ENCODE measurements around the gene NTM. TPM values are rescaled to one million over a fixed set of nuclear protein-coding genes. Genes with fewer than 3 reads are reported as not detected.

Gene NTM
- total RNA-seq, 4 donors from 2014 or later: 0.40 to 3.1 (median 2.1) TPM; not detected in 1

GRCh38 chr11:132300283-132300682 is 929.9 kb downstream of the NTM start:
- intact Hi-C loops (cut with DNase I; ENCODE audit: low total_unique reads) (no loop called here), in situ Hi-C loops (cut with MboI; ENCODE audit: low pct_ligation_motif_present in 1 of 4, low pct_unique_long_range_greater_than_20kb in 1 of 4, low sequenced_read_pairs in 3 of 4) (no loop called here)
- no peaks in the 10 kb centered on the region for H3K36me3 ChIP-seq
- DNase-seq: no peak
- TF ChIP-seq POLR2A (IDR thresholded peaks at IDR 0.05) (no peak), POLR2AphosphoS5 (IDR thresholded peaks at IDR 0.05) (no peak), CTCF (IDR thresholded peaks at IDR 0.05) (no peak), EP300 (IDR thresholded peaks at IDR 0.05; ENCODE audit: low read depth) (no peak)
- no peaks in the 10 kb centered on the region for H3K4me1 ChIP-seq
- no peak overlapping the region for H3K4me3 ChIP-seq
- WGBS, 2 donors (ENCODE audit: low coverage in 1 of 2): 55 to 58% methylated on average over 2 to 5 of the region's 5 CpGs
- H3K27me3 ChIP-seq: no peaks in the 10 kb centered on the region
- no peak overlapping the region for H3K27ac ChIP-seq
- no peaks in the 10 kb centered on the region for H3K9me3 ChIP-seq

- in situ Hi-C loops (cut with MboI; ENCODE audit: low pct_ligation_motif_present in 1 of 4, low pct_unique_long_range_greater_than_20kb in 1 of 4, low sequenced_read_pairs in 3 of 4) (no loop called here), intact Hi-C loops (cut with DNase I; ENCODE audit: low total_unique reads) (no loop called here)
- TF ChIP-seq EP300 (IDR thresholded peaks at IDR 0.05; ENCODE audit: low read depth) (no peak), POLR2A (IDR thresholded peaks at IDR 0.05) (no peak), CTCF (IDR thresholded peaks at IDR 0.05) (no peak), POLR2AphosphoS5 (IDR thresholded peaks at IDR 0.05) (no peak)
- Histone ChIP-seq H3K27me3 (no peaks in the 10 kb centered on the region), H3K27ac (no peak overlapping the region), H3K36me3 (no peaks in the 10 kb centered on the region), H3K9me3 (no peaks in the 10 kb centered on the region), H3K4me3 (no peak overlapping the region), H3K4me1 (no peaks in the 10 kb centered on the region)
- no peak for DNase-seq
- 30 to 50% methylated on average over 1 of the region's 1 CpG for WGBS, 2 donors (ENCODE audit: low coverage in 1 of 2)
Measured at GRCh38 chr11:132301465-132301864, 931.0 kb downstream of the NTM start.

- no peaks in the 10 kb centered on the region for H3K9me3 ChIP-seq
- no peaks in the 10 kb centered on the region for H3K4me1 ChIP-seq
- TF ChIP-seq POLR2AphosphoS5 (IDR thresholded peaks at IDR 0.05) (no peak), EP300 (IDR thresholded peaks at IDR 0.05; ENCODE audit: low read depth) (no peak), CTCF (IDR thresholded peaks at IDR 0.05) (no peak), POLR2A (IDR thresholded peaks at IDR 0.05) (no peak)
- no peak overlapping the region for H3K4me3 ChIP-seq
- no peak for DNase-seq
- intact Hi-C loops (cut with DNase I; ENCODE audit: low total_unique reads): no loop called here
- in situ Hi-C loops (cut with MboI; ENCODE audit: low pct_ligation_motif_present in 1 of 4, low pct_unique_long_range_greater_than_20kb in 1 of 4, low sequenced_read_pairs in 3 of 4): no loop called here
- 83 to 93% methylated on average over 3 of the region's 3 CpGs for WGBS, 2 donors (ENCODE audit: low coverage in 1 of 2)
- no peak overlapping the region for H3K27ac ChIP-seq
- no peaks in the 10 kb centered on the region for H3K36me3 ChIP-seq
- no peaks in the 10 kb centered on the region for H3K27me3 ChIP-seq
Measured at GRCh38 chr11:132301900-132302299, 931.5 kb downstream of the NTM start.

GRCh38 chr11:132307309-132308020 is 937.0 kb downstream of the NTM start:
- no peak for DNase-seq
- Histone ChIP-seq H3K27me3 (no peaks in the 10 kb centered on the region), H3K27ac (no peak overlapping the region), H3K4me1 (no peaks in the 10 kb centered on the region), H3K36me3 (no peaks in the 10 kb centered on the region), H3K4me3 (no peak overlapping the region), H3K9me3 (no peaks in the 10 kb centered on the region)
- 73 to 83% methylated on average over 14 to 21 of the region's 21 CpGs for WGBS, 2 donors (ENCODE audit: low coverage in 1 of 2)
- TF ChIP-seq POLR2AphosphoS5 (IDR thresholded peaks at IDR 0.05) (no peak), EP300 (IDR thresholded peaks at IDR 0.05; ENCODE audit: low read depth) (no peak), POLR2A (IDR thresholded peaks at IDR 0.05) (no peak), CTCF (IDR thresholded peaks at IDR 0.05) (no peak)
- intact Hi-C loops (cut with DNase I; ENCODE audit: low total_unique reads): no loop called here
- in situ Hi-C loops (cut with MboI; ENCODE audit: low pct_ligation_motif_present in 1 of 4, low pct_unique_long_range_greater_than_20kb in 1 of 4, low sequenced_read_pairs in 3 of 4): no loop called here

Measured in transverse colon (tissue), 4 donors.